ENCODE measurements around the gene KRT222.

KRT222 gene

GRCh38 chr17:40687106-40687505, 22.1 kb upstream of the KRT222 start:
- no peak overlapping the region for H3K4me3 ChIP-seq (ENCODE audit: low read depth, low read length)
- TF ChIP-seq CTCF (IDR thresholded peaks at IDR 0.05; ENCODE audit: low read depth, low read length, missing control alignments): no peak
- no peak for DNase-seq (ENCODE audit: low read depth)
- in situ Hi-C loops (cut with HindIII; ENCODE audit: low sequenced_read_pairs): no loop called here

- no peak for TF ChIP-seq CTCF (IDR thresholded peaks at IDR 0.05; ENCODE audit: low read depth, low read length, missing control alignments)
- DNase-seq (ENCODE audit: low read depth): no peak
- no peak overlapping the region for H3K4me3 ChIP-seq (ENCODE audit: low read depth, low read length)
- in situ Hi-C loops (cut with HindIII; ENCODE audit: low sequenced_read_pairs): no loop called here
These were observed 21.2 kb upstream of the KRT222 start for GRCh38 chr17:40686192-40686591.

- in situ Hi-C loops (cut with HindIII; ENCODE audit: low sequenced_read_pairs): no loop called here
These were observed 16.0 kb upstream of the KRT222 start for GRCh38 chr17:40680998-40681397.

GRCh38 chr17:40679523-40679907, 14.5 kb upstream of the KRT222 start:
- no peak overlapping the region for H3K4me3 ChIP-seq (ENCODE audit: low read depth, low read length)
- TF ChIP-seq CTCF (IDR thresholded peaks at IDR 0.05; ENCODE audit: low read depth, low read length, missing control alignments): no peak
- DNase-seq (ENCODE audit: low read depth): no peak
- in situ Hi-C loops (cut with HindIII; ENCODE audit: low sequenced_read_pairs): no loop called here

More at GRCh38 chr17:40680998-40681397, 16.0 kb upstream of the KRT222 start:
- H3K4me3 ChIP-seq (ENCODE audit: low read depth, low read length): no peak overlapping the region
- no peak for TF ChIP-seq CTCF (IDR thresholded peaks at IDR 0.05; ENCODE audit: low read depth, low read length, missing control alignments)
- no peak for DNase-seq (ENCODE audit: low read depth)

- no peak for TF ChIP-seq CTCF (IDR thresholded peaks at IDR 0.05; ENCODE audit: low read depth, low read length, missing control alignments)
- in situ Hi-C loops (cut with HindIII; ENCODE audit: low sequenced_read_pairs): no loop called here
- DNase-seq (ENCODE audit: low read depth): no peak
- H3K4me3 ChIP-seq (ENCODE audit: low read depth, low read length): no peak overlapping the region
These were observed 14.0 kb upstream of the KRT222 start for GRCh38 chr17:40678902-40679522.

GRCh38 chr17:40675905-40676304, 10.9 kb upstream of the KRT222 start:
- DNase-seq (ENCODE audit: low read depth): no peak
- H3K4me3 ChIP-seq (ENCODE audit: low read depth, low read length): no peak overlapping the region
- no peak for TF ChIP-seq CTCF (IDR thresholded peaks at IDR 0.05; ENCODE audit: low read depth, low read length, missing control alignments)
- in situ Hi-C loops (cut with HindIII; ENCODE audit: low sequenced_read_pairs): no loop called here
